ENCODE measurements around the gene SHISAL1.

DNA sequence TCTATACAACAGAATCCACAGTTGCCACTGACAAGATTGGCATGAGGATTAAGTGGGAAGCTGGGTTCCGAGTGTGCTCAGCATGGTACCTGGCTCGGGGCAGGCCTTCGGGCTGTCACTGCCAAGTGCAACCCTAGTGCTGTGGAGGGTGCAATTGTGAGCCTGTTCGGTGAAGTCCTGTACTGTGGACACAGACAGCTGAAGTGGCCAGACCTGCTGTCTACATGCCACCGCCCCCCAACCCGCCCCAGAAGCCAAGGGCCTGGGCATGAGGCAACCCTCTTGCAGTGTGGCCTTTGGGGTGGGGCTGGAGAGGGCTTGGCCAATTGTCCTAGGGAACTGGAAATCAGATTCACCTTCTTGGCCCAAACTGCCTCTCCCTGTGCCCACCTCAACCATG is 15.6 kb upstream of the SHISAL1 start:
- TF ChIP-seq CTCF (IDR thresholded peaks at IDR 0.05) (no peak), POLR2A (IDR thresholded peaks at IDR 0.05) (no peak), POLR2AphosphoS5 (IDR thresholded peaks at IDR 0.05; ENCODE audit: insufficient read depth in 1 of 2, low read depth in 1 of 2) (no peak)
